Right forelimb (tissue), 1 donor: ENCODE data around the gene SPINK8.
"Not testable (repeated sequence)": the region's sequence is repeated elsewhere in the genome, so short reads cannot be mapped to it uniquely, and the experiment has no call there.

ENCODE experiments used
- DNase-seq: peaks from one replicate; pipeline ENCODE4 v3.0.0-alpha.2; 2018

The SPINK8 gene

GRCh38 chr3:48333346-48334245 is at the start of gene SPINK8:
Gene SPINK8 (minus strand): TSS chr3:48333661. CDS start chr3:48328341, 5,320 bp downstream.
- DNase-seq = not testable (repeated sequence)

- DNase-seq = no peak
Observed at GRCh38 chr3:48372862-48373435, 39.5 kb upstream of the SPINK8 start.

GRCh38 chr3:48372377-48372770 is 38.9 kb upstream of the SPINK8 start:
- no peak for DNase-seq

- no peak for DNase-seq
Observed at GRCh38 chr3:48371651-48372376, 38.4 kb upstream of the SPINK8 start, which contains the start of gene FBXW12. Gene FBXW12 (plus strand): TSS chr3:48372219. CDS start chr3:48372768, 549 bp downstream.

GRCh38 chr3:48370333-48370713 is 36.9 kb upstream of the SPINK8 start:
- no peak for DNase-seq

GRCh38 chr3:48369693-48370332 is 36.4 kb upstream of the SPINK8 start:
- DNase-seq = no peak

- peak; percentile 52 for DNase-seq
Observed at GRCh38 chr3:48367201-48367600, 33.7 kb upstream of the SPINK8 start.

- no peak for DNase-seq
Observed at GRCh38 chr3:48364840-48365239, 31.4 kb upstream of the SPINK8 start.

GRCh38 chr3:48361928-48362327 is 28.5 kb upstream of the SPINK8 start:
- no peak for DNase-seq

GRCh38 chr3:48356419-48356818 is 23.0 kb upstream of the SPINK8 start:
- no peak for DNase-seq

- no peak for DNase-seq
Observed at GRCh38 chr3:48353987-48354386, 20.5 kb upstream of the SPINK8 start.

- no peak for DNase-seq
Observed at GRCh38 chr3:48352546-48352945, 19.1 kb upstream of the SPINK8 start.

- no peak for DNase-seq
Observed at GRCh38 chr3:48347500-48347899, 14.0 kb upstream of the SPINK8 start.

- DNase-seq = no peak
Observed at GRCh38 chr3:48345946-48346572, 12.6 kb upstream of the SPINK8 start.

GRCh38 chr3:48344867-48345507 is 11.5 kb upstream of the SPINK8 start:
- DNase-seq = no peak

GRCh38 chr3:48343432-48343831 is 10.0 kb upstream of the SPINK8 start:
- no peak for DNase-seq

GRCh38 chr3:48338635-48339034 is 5.2 kb upstream of the SPINK8 start:
- no peak for DNase-seq

- DNase-seq = not testable (repeated sequence)
Observed at GRCh38 chr3:48337536-48337935, 4.1 kb upstream of the SPINK8 start.

GRCh38 chr3:48335286-48335685 is 1.8 kb upstream of the SPINK8 start:
- DNase-seq = not testable (repeated sequence)

GRCh38 chr3:48334605-48335004 is 1.1 kb upstream of the SPINK8 start:
- DNase-seq = no peak

- DNase-seq = not testable (repeated sequence)
Observed at GRCh38 chr3:48331706-48332435, 1.6 kb downstream of the SPINK8 start.
